GM12873 (cell line): ENCODE data around the gene CHST14.

Source experiments
- TF ChIP-seq, protein P1 (sequence below): IDR thresholded peaks from 2 replicates; pipeline ENCODE4 v1.5.1; 2012; ENCODE audit warnings: low read depth, mild to moderate bottlenecking, moderate library complexity, low read length, control low read depth; ENCODE audit not compliant: insufficient read depth; ENCODE audit errors: missing control alignments

CHST14 gene

DNA sequence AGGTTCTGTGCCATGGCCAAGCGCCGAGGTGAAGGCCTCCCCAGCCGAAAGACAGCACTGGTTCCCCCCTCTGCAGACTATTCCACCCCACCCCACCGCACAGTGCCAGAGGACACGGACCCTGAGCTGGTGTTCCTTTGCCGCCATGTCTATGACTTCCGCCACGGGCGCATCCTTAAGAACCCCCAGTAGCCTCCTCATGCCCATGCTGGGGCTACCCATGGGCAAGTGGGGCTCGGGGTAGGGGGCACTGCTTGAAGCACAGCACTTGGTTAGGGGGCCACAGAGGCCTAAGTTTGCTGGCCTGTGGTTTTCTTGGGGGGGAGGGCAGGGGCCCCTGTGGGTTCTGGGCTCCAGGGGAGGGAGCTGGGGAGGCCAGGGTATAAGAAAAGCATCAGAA is 4.8 kb upstream of the CHST14 start:
- TF ChIP-seq, protein P1, sequence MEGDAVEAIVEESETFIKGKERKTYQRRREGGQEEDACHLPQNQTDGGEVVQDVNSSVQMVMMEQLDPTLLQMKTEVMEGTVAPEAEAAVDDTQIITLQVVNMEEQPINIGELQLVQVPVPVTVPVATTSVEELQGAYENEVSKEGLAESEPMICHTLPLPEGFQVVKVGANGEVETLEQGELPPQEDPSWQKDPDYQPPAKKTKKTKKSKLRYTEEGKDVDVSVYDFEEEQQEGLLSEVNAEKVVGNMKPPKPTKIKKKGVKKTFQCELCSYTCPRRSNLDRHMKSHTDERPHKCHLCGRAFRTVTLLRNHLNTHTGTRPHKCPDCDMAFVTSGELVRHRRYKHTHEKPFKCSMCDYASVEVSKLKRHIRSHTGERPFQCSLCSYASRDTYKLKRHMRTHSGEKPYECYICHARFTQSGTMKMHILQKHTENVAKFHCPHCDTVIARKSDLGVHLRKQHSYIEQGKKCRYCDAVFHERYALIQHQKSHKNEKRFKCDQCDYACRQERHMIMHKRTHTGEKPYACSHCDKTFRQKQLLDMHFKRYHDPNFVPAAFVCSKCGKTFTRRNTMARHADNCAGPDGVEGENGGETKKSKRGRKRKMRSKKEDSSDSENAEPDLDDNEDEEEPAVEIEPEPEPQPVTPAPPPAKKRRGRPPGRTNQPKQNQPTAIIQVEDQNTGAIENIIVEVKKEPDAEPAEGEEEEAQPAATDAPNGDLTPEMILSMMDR: no peak

- TF ChIP-seq, protein P1: no peak
Observed at GRCh38 chr15:40466426-40467260, 4.1 kb upstream of the CHST14 start.

DNA sequence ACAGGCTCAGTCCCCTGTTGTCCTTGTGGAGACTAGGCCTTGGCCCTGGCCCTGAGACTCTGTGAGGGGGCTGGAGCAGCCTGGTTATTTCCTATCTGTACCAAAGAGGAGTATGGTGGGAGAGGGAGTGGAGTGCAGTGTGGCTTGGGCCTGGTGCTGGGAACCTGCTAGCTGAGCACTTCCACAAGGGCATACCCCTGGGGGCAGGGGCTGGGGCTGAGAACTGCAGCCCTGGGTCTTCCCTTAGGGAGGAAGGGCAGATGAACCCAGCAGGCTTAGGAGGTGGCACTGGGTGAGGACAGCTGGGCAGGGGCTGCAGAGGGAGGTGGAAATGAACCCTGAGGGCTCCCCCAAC is 3.5 kb upstream of the CHST14 start:
- TF ChIP-seq, protein P1: no peak

- TF ChIP-seq, protein P1: no peak
Observed at GRCh38 chr15:40468898-40469331, 1.9 kb upstream of the CHST14 start.

DNA sequence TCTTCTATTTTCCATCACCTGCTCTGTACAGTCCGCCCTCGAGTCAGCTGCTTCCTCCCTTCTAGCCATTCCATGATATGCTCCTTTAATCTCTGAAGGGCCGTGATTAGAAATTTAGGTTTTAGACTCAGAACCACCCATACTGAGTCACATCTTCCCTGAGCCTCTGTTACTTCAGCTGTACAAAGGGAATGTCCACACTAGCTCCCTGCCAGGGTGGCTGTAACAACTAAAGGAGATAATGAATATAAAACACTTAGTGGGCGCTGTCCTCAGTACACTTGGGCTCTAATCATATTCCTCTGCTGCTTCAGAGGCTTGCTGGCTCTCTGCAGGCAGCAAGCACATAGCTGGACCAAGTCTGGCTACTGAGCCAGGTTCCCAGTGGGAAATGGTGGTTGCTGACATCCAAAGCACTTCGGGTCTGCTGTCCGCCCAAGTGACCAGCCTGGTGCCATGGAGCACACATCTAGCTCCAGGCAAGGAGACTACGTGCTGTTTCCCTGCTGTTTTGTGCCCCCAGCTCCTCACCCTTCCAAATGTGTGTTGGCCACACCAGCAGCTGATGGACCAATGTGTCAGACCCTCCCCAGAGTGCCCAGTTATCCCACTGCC is 901 bp upstream of the CHST14 start:
- TF ChIP-seq, protein P1: no peak

- TF ChIP-seq, protein P1: no peak
Observed at GRCh38 chr15:40471105-40471807, 472 bp downstream of the CHST14 start.

GRCh38 chr15:40471808-40472150 is 995 bp downstream of the CHST14 start:
- TF ChIP-seq, protein P1: no peak
